ENCODE measurements around the gene CAB39.
A peak's percentile ranks its signal among the peaks of the same experiment; 100 is the strongest.

CAB39 gene

DNA sequence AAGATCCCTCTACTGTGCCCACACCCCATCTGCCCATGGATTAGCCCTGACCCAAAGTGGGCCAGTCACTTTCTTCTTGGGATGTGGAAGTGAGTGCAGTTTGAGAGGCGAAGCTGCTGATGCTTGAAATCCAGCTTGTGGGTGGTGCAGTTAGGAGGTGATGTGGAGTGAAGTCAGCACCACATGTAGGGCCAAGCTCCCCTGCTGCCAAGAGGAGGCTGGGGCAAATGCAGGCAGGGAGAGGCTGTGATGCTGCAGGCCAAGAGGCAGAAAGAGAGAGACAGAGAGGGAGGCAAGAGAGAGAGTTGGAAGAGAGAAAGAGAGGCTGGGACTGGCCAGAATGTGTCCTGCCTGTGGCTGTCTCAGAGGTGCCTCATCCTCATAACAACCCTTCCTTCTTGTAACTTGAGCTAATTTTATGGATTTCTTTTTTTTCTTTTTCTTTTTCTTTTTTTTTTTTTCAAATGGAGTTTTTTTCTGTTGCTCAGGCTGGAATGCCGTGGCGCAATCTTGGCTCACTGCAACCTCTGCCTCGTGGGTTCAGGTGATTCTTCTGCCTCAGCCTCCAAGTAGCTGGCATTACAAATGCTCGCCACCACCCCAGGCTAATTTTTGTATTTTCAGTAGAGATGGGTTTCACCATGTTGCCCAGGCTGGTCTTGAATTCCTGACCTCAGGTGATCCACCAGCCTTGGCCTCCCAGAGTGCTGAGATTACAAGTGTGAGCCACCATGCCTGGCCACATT, 35.3 kb upstream of the CAB39 start:
- peak overlapping the region; percentile 72 for H3K27ac Mint-ChIP-seq
- H3K27me3 Mint-ChIP-seq, result no peaks in the 10 kb centered on the region
- peaks cover 2% of the 10 kb centered on the region for H3K36me3 Mint-ChIP-seq
- no peak overlapping the region for H3K4me3 Mint-ChIP-seq
- H3K9me3 Mint-ChIP-seq (ENCODE audit: low read depth), result no peaks in the 10 kb centered on the region
- peaks cover 20% of the 10 kb centered on the region for H3K4me1 Mint-ChIP-seq (ENCODE audit: low read depth)

DNA sequence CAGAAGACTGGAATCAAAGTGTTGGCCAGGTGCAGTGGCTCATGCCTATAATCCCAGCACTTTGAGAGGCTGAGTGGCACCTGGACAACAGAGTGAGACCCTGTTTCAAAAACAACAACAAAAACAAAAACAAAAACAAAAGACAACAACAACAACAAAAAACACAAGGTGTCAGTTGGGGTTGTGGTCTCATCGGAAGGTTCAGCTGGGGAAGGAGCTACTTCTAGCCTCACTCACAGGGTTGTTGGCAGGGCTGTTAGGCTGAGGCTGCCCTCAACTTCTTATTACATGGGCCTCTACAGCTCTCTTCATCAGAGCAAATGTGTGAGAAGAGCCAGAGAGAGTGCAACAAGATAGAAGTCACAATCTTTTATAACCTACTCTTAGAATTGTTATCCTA, 34.6 kb upstream of the CAB39 start:
- H3K9me3 Mint-ChIP-seq (ENCODE audit: low read depth), result no peaks in the 10 kb centered on the region
- H3K4me3 Mint-ChIP-seq, result no peak overlapping the region
- no peak overlapping the region for H3K27ac Mint-ChIP-seq
- peaks cover 20% of the 10 kb centered on the region for H3K4me1 Mint-ChIP-seq (ENCODE audit: low read depth)
- no peaks in the 10 kb centered on the region for H3K27me3 Mint-ChIP-seq
- H3K36me3 Mint-ChIP-seq, result peaks cover 2% of the 10 kb centered on the region

DNA sequence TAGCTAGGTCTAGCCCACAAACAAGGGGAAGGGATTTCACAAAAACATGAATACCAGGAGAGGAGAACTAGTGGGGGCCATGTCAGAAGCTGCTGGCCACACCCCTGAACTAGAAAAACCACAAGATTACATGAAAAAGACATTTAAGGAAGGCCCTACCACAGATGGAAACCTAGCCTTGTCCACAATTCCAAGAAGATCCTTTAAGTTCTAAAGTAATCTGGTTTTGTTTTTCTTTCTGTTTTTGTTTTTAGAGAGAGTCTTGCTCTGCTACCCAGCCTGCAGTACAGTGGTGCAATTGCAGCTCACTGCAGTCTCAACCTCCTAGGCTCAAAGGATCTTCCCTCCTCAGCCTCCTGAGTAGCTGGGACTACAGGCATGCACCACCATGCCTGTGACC, 34.2 kb upstream of the CAB39 start:
- H3K4me3 Mint-ChIP-seq, result no peak overlapping the region
- H3K4me1 Mint-ChIP-seq (ENCODE audit: low read depth), result peaks cover 20% of the 10 kb centered on the region
- H3K27ac Mint-ChIP-seq, result no peak overlapping the region
- no peaks in the 10 kb centered on the region for H3K9me3 Mint-ChIP-seq (ENCODE audit: low read depth)
- no peaks in the 10 kb centered on the region for H3K27me3 Mint-ChIP-seq
- H3K36me3 Mint-ChIP-seq, result peaks cover 2% of the 10 kb centered on the region

DNA sequence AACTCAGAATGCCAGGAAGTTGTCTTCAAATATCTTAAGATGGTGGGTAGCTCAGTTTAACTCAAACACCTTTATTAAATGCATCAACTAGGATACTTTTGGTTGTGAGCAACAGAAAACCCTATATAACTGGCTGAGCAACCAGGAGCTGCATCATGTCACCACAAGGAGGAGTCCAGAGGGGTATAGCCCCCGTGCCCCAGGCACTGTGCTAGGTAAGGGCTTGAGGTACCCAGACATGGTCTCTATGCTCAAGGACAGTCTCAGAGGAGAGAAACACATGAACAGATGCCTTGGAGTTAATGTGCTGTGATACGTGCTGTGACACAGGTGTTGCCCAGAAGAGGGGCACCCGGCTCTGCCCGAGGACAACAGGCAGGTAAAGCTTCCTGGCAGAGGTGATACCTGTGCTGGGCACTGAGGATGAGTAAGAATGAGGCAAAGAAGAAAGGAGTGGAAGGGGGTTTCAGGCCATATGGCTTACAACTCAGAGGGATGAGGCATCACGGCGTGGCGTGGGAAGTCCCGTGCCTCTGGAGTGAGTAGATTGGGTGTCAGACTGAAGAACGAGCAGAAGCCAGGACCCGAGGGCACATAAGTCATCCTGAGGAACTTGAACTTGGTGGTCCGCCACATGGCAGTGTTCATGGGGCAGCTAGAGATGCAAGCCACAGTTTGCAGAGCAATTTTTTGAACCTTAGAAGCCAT, 32.0 kb upstream of the CAB39 start:
- H3K9me3 Mint-ChIP-seq (ENCODE audit: low read depth), result no peaks in the 10 kb centered on the region
- H3K27ac Mint-ChIP-seq, result no peak overlapping the region
- no peaks in the 10 kb centered on the region for H3K27me3 Mint-ChIP-seq
- H3K4me1 Mint-ChIP-seq (ENCODE audit: low read depth), result peaks cover 22% of the 10 kb centered on the region
- H3K36me3 Mint-ChIP-seq, result peaks cover 2% of the 10 kb centered on the region
- no peak overlapping the region for H3K4me3 Mint-ChIP-seq

DNA sequence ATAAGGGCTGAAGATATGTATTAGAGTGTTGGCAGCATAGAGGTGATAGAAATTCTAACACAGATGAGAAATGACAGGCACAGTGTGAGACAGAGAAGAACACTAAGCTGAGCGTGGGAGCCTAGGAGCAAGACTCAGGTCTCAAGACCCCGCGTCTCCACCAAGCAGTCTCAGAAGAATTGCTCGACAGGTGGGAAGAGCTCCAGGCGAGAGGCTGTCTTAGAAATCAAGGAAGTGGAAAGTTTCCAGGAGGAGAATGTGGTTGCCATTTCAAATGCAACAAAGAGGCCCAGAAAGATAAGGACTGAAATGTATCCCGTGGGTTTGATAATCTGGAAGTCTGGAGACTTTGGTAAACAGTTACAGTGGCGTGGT, 31.5 kb upstream of the CAB39 start:
- Mint-ChIP-seq H3K36me3 (peaks cover 2% of the 10 kb centered on the region), H3K27ac (no peak overlapping the region), H3K4me3 (no peak overlapping the region), H3K4me1 (ENCODE audit: low read depth) (peaks cover 22% of the 10 kb centered on the region), H3K27me3 (no peaks in the 10 kb centered on the region), H3K9me3 (ENCODE audit: low read depth) (no peaks in the 10 kb centered on the region)

DNA sequence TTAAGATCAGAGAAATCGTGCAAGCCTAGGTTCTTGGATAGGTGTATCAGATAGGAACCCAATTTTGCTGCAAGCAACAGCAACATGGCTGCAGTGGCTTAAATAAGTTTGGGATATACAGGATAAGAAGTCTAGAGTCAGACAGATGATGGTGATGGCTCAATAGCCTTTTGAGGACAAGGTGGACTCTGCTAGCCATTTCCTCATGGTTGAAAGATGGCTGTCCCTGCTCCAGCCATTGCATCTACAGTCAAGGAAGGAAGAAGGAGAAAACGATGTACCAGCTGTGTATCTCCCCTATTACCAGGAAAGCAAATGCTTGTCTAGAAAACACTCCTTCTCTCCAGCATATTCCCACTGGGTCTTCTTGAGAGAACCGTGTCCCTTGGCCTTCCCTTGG, 30.1 kb upstream of the CAB39 start:
- Mint-ChIP-seq H3K36me3 (no peaks in the 10 kb centered on the region), H3K27ac (no peak overlapping the region), H3K4me1 (ENCODE audit: low read depth) (peaks cover 25% of the 10 kb centered on the region), H3K4me3 (no peak overlapping the region), H3K9me3 (ENCODE audit: low read depth) (no peaks in the 10 kb centered on the region), H3K27me3 (no peaks in the 10 kb centered on the region)

DNA sequence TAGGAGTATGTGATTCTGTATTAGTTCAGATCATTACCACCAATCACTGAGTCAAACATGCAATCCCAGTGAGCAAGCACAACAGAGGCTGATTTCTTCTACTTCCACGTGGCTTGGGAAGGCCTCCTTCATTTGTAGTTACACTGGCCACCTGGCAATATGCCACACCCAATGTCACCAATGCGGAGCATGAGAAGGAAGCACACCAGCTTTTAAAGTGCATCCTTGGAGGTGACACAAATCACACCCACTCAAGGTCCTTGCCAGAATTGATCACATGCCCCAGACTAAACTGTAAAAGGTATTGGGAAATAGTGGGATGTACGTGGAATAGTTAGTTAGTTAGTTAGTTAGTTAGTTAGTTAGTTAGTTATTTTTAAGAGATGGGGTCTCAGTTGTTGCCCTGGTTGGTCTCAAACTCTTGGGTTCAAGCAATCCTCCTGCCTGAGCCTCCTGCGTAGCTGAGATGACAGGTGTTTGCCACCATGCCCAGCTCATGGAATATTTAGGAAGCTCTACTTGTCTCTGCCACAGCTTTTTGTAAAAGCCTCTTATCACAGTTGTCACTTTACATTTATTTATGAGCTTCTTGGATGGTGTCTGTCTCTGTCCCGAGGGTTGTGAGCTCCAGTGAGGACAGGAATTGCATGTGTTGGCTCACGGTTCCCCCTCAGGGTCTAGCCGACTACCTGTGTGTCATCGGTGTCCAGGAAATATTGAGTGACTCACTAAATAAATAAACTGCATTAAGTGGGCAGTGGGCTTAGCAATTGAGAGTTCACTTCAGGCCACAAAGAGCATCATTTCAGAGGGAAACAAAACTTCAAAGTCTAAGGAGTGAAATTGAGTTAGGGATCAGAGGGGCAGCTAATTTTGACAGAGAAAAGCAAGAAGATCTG, 28.1 kb upstream of the CAB39 start:
- Mint-ChIP-seq H3K27me3 (no peaks in the 10 kb centered on the region), H3K9me3 (ENCODE audit: low read depth) (no peaks in the 10 kb centered on the region), H3K4me1 (ENCODE audit: low read depth) (peaks cover 16% of the 10 kb centered on the region), H3K27ac (no peak overlapping the region), H3K4me3 (no peak overlapping the region), H3K36me3 (no peaks in the 10 kb centered on the region)

DNA sequence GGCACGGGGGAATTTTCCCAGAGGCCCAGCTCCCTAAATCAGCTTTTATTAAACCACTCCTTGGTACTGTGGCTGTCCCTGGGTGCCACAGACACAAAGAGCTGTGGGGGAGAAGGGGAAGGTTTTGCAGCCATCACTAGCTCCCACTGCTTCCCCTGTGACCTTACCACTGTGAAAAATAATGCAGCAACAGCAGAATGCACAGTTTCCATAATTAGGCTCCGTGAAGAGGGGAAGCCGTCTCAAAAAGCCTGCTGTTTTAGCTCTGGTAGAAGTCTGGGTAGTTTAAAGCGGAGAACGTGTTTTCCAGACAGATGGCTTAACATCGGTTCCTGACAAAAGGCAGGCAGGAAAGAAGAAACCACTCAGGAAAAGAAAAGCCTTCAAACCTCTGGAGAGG, 27.5 kb upstream of the CAB39 start:
- H3K9me3 Mint-ChIP-seq (ENCODE audit: low read depth), result no peaks in the 10 kb centered on the region
- H3K4me3 Mint-ChIP-seq, result no peak overlapping the region
- H3K27me3 Mint-ChIP-seq, result no peaks in the 10 kb centered on the region
- no peak overlapping the region for H3K27ac Mint-ChIP-seq
- H3K4me1 Mint-ChIP-seq (ENCODE audit: low read depth), result peaks cover 16% of the 10 kb centered on the region
- H3K36me3 Mint-ChIP-seq, result no peaks in the 10 kb centered on the region

DNA sequence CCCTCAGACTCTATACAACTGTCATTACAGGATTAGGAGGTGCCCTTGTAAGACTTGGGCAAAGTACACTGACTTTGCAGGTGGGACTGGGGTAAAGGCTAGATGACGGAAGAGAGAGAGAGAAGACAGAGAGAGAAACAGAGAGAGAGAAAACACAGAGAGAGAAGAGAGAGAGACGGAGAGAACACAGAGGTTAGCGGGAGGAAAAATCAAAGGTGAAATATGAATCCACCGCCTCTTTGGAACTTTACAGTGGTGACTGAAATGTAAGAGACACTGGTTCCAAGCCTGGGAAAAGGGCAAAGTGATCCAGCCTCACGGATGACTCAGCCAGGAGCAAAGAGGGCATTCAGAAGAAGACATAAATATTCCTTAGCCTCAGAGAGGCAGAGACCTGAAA, 25.1 kb upstream of the CAB39 start:
- no peak overlapping the region for H3K4me3 Mint-ChIP-seq
- no peaks in the 10 kb centered on the region for H3K9me3 Mint-ChIP-seq (ENCODE audit: low read depth)
- H3K27ac Mint-ChIP-seq, result no peak overlapping the region
- H3K4me1 Mint-ChIP-seq (ENCODE audit: low read depth), result peaks cover 14% of the 10 kb centered on the region
- H3K36me3 Mint-ChIP-seq, result no peaks in the 10 kb centered on the region
- no peaks in the 10 kb centered on the region for H3K27me3 Mint-ChIP-seq

DNA sequence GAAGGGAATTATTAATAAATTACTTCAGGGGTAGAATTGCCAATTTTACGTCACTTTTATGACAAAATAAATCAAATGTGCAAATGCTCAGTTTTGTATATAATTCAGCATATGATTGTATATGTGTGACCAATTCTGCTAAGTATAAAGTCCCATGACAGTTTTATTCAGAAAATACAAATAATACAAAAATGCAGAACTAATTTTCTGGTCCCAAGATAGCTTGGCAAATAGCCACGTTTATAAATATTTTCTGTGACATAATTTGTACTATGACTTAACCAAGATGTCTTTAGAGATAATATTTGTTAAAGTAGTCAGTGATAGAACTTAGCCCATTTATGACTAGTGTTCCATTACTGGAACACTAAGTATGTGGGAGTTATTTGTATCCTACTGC, 24.2 kb upstream of the CAB39 start:
- Mint-ChIP-seq H3K4me3 (no peak overlapping the region), H3K27ac (no peak overlapping the region), H3K4me1 (ENCODE audit: low read depth) (peaks cover 14% of the 10 kb centered on the region), H3K27me3 (no peaks in the 10 kb centered on the region), H3K9me3 (ENCODE audit: low read depth) (no peaks in the 10 kb centered on the region), H3K36me3 (no peaks in the 10 kb centered on the region)

DNA sequence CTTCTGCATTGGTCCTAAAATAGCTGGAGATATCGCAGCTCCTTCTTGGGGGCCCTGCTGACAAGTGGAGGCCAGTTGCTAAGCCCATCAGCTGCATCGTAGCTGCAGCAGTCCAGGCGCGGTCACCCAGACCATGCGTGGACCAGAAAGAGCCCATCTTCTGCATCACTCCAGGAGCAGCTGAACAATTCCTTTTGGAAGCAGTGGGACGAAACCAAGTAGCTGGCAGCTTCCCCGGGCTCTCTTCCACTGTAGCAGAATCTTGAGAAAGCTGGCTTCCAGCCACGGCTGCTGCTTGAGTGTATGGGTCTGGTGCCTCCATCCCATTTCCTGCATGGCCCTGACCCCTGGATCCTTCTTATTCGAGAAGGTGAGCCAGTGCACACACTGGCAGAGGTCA, 22.2 kb upstream of the CAB39 start:
- no peaks in the 10 kb centered on the region for H3K9me3 Mint-ChIP-seq (ENCODE audit: low read depth)

DNA sequence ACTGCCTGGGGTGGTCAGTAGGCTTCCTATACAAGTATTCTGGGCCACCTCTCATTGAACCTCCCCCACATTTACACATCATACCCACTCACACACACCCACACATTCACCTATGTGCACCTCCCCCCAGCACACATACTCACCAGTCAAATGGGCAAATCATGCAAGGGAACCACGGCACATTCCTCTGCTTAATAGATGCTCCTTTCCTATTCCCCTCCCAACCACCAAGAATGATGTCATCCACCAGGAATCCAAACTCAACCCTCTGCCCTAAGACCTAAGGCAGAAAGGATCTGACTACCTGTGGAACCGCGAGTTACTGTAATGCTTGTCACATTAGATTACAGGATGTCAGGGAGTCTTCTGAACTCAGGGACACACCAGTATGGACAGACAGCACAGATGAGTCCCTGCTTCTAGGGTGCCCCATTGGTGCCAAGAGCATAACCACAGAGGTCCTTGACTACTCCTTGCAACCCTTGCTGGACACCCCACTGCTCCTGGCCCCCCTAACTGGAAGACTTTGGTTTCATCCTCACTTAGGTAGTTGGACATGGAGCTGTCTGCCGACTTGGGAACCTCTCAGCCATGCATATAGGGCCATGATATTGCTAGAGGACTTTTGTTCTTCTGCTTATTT, 21.5 kb upstream of the CAB39 start:
- no peaks in the 10 kb centered on the region for H3K36me3 Mint-ChIP-seq
- no peak overlapping the region for H3K4me3 Mint-ChIP-seq
- H3K4me1 Mint-ChIP-seq (ENCODE audit: low read depth), result peaks cover 19% of the 10 kb centered on the region
- H3K27me3 Mint-ChIP-seq, result no peaks in the 10 kb centered on the region
- H3K9me3 Mint-ChIP-seq (ENCODE audit: low read depth), result no peaks in the 10 kb centered on the region
- H3K27ac Mint-ChIP-seq, result no peak overlapping the region

More for the DNA sequence above, 22.2 kb upstream of the CAB39 start:
- no peak overlapping the region for H3K4me3 Mint-ChIP-seq
- H3K4me1 Mint-ChIP-seq (ENCODE audit: low read depth), result peaks cover 21% of the 10 kb centered on the region
- H3K36me3 Mint-ChIP-seq, result no peaks in the 10 kb centered on the region
- no peaks in the 10 kb centered on the region for H3K27me3 Mint-ChIP-seq
- no peak overlapping the region for H3K27ac Mint-ChIP-seq

DNA sequence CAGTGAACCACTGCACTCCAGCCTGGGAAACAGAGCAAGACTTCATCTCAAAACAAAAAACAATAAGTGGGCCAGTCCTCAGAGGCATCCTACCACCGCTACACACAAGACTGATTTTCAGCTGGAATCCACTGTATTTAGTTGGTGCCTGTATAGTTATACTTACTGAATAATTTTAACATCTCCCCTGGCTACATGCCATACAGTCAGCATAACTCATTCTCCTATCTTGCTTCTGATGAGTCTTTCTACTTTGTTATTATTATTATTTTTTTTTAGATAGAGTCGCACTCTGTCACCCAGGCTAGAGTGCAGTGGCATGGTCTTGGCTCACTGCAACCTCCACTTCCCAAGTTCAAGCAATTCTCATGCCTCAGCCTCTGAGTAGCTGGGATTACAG, 19.9 kb upstream of the CAB39 start:
- H3K4me1 Mint-ChIP-seq (ENCODE audit: low read depth), result peaks cover 25% of the 10 kb centered on the region
- H3K27ac Mint-ChIP-seq, result no peak overlapping the region
- H3K9me3 Mint-ChIP-seq (ENCODE audit: low read depth), result no peaks in the 10 kb centered on the region
- H3K36me3 Mint-ChIP-seq, result no peaks in the 10 kb centered on the region
- no peak overlapping the region for H3K4me3 Mint-ChIP-seq
- H3K27me3 Mint-ChIP-seq, result no peaks in the 10 kb centered on the region

DNA sequence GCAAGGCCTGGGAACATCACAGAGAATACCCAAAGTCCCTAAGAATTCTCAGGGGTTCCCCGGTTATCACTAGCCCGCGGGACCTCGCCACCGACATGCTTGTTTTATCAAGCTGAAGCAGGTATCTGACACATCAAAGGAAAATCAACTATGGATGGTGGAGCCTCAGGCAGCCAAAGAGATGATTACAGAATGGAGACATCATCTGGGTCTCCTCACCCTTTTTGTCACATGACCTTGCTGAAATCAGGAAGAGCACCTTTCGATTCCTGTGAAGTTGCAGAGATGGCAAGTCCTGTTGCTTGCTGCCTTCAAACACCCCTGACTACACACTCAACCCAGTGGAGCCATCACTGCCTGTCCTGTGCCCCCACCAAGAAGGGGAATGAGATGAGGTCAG, 19.2 kb upstream of the CAB39 start:
- no peaks in the 10 kb centered on the region for H3K9me3 Mint-ChIP-seq (ENCODE audit: low read depth)
- no peaks in the 10 kb centered on the region for H3K27me3 Mint-ChIP-seq
- H3K4me1 Mint-ChIP-seq (ENCODE audit: low read depth), result peaks cover 30% of the 10 kb centered on the region
- H3K27ac Mint-ChIP-seq, result no peak overlapping the region
- no peak overlapping the region for H3K4me3 Mint-ChIP-seq
- no peaks in the 10 kb centered on the region for H3K36me3 Mint-ChIP-seq

DNA sequence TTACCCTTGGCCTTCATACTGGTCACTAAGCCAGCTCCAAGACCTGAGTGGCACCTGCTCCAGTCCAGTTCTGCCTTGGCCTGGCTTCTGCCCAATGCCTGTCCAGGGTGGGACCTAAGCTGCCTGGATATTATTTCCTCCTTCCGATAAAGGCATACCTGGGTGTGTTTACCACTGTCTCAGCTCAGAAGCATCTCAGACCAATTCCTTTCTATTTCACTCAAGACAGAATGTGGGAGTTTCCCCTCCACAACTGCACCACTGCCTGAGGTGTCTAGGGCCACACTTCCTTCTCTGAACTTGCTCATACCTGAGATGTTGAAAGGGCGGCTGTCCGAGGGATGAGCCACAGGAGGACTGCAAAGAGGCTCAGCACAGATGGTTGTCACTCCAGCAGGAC, 18.4 kb upstream of the CAB39 start:
- H3K27me3 Mint-ChIP-seq, result no peaks in the 10 kb centered on the region
- H3K36me3 Mint-ChIP-seq, result no peaks in the 10 kb centered on the region
- no peaks in the 10 kb centered on the region for H3K9me3 Mint-ChIP-seq (ENCODE audit: low read depth)
- no peak overlapping the region for H3K27ac Mint-ChIP-seq
- H3K4me3 Mint-ChIP-seq, result no peak overlapping the region
- peaks cover 31% of the 10 kb centered on the region for H3K4me1 Mint-ChIP-seq (ENCODE audit: low read depth)
